Ascending aorta (tissue), 2 donors: ENCODE measurements around the gene ERVK3-1. TPM values are rescaled to one million over a fixed set of nuclear protein-coding genes. Genes with fewer than 3 reads are reported as not detected.
"Not testable (repeated sequence)": the region's sequence is repeated elsewhere in the genome, so short reads cannot be mapped to it uniquely, and the experiment has no call there.

Experiments used
- DNase-seq, 2 donors: peaks; one replicate each; pipeline ENCODE4 v3.0.0-alpha.2; 2019; ENCODE audit warnings: low spot score in 2 of 2
- H3K27ac ChIP-seq, 2 donors: fragments of 200-600 bp; sonication (generic); one replicate each; pipeline ENCODE4 v1.5.1; 2016 to 2017; ENCODE audit warnings: mild to moderate bottlenecking in 1 of 2
- H3K27me3 ChIP-seq: fragments of 200-600 bp; sonication (generic); one replicate; pipeline ENCODE4 v1.5.1; 2017
- H3K36me3 ChIP-seq, 2 donors: fragments of 200-600 bp; sonication (generic); one replicate each; pipeline ENCODE4 v1.5.1; 2016
- H3K4me1 ChIP-seq, 2 donors: fragments of 200-600 bp; sonication (generic); one replicate each; pipeline ENCODE4 v1.5.1; 2016 to 2017; ENCODE audit warnings: mild to moderate bottlenecking in 1 of 2
- H3K4me3 ChIP-seq, 2 donors: fragments of 200-600 bp; sonication (generic); one replicate each; pipeline ENCODE4 v1.5.1; 2016 to 2017; ENCODE audit warnings: mild to moderate bottlenecking in 1 of 2
- H3K9me3 ChIP-seq, 2 donors: fragments of 200-600 bp; sonication (generic); one replicate each; pipeline ENCODE4 v1.5.1; 2016
- CTCF ChIP-seq, 3 experiments: fragments of 200-600 bp in 2 of 3; fragments of 450-650 bp in 1 of 3; sonication (generic) in 2 of 3; IDR thresholded peaks; one replicate each; pipeline ENCODE4 v1.5.1; 2016 to 2019; ENCODE audit warnings: antibody characterized with exemption in 3 of 3, mild to moderate bottlenecking in 1 of 3, moderate library complexity in 1 of 3
- intact Hi-C: fragments of 100-400 bp; cut with DNase I; formaldehyde crosslinking; loops from one replicate; pipeline ENCODE4 v1.15.1; 2023
- total RNA-seq: library from RNA; depleted of rRNA; stranded (reverse); fragments of >200 nt; gene quantifications from one replicate; pipeline ENCODE4 v1.1.0, GENCODE V29; 2016

The ERVK3-1 gene
- total RNA-seq, 1 donor from 2014 or later = 35.0 TPM

DNA sequence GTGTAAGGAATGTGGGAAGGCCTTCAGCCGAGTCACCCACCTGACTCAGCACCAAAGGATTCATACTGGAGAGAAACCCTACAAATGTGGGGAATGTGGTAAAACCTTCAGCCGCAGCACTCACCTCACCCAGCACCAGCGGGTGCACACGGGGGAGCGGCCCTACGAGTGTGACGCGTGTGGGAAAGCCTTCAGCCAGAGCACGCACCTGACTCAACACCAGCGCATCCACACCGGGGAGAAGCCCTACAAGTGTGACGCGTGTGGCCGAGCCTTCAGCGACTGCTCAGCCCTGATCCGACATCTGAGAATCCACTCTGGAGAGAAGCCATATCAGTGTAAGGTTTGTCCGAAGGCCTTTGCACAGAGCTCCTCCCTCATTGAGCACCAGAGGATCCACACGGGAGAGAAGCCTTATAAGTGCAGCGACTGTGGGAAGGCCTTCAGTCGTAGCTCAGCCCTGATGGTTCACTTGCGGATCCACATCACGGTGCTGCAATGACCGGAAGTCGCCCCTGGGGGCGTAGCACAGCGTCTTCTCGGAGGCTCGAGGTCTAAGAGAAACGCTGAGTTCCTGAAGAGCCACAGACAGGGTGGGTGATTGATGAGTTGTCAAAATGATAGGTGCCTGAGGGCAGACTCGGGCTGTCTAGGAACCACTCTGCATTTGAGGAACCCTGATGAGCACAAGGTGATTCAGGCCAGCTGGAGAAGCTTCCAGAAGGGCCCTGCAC lies 33.8 kb downstream of the ERVK3-1 start:
- Histone ChIP-seq H3K4me1 (no peaks in the 10 kb centered on the region), H3K27me3 (no peaks in the 10 kb centered on the region), H3K4me3 (no peak overlapping the region), H3K27ac (no peak overlapping the region), H3K9me3 (peaks cover 0 to 8% of the 10 kb centered on the region in 2 donors), H3K36me3 (peaks cover 39 to 71% of the 10 kb centered on the region in 2 donors)
- no peak for DNase-seq
- intact Hi-C loops = no loop called here
- TF ChIP-seq CTCF (IDR thresholded peaks at IDR 0.05) = no peak

DNA sequence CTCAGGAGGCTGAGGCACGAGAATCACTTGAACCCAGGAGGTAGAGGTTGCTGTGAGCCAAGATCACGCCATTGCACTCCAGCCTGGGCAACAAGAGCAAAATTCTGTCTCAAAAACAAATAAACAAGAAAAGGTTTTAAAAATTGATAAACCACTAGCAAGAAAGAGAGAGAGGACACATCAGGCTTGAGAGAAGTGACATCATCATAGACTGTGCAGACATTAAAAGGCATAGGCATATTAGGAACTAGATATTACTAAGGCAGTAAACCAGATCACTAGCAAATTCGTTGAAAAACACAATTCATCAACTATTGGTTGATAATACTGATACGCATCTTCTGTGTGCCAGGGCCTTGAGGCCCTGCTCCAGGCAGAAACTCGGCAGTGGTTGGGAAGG lies 40.4 kb downstream of the ERVK3-1 start:
- no peak for DNase-seq
- Histone ChIP-seq H3K4me1 (peaks cover 0 to 2% of the 10 kb centered on the region in 2 donors), H3K4me3 (no peak overlapping the region), H3K36me3 (peaks cover 0 to 17% of the 10 kb centered on the region in 2 donors), H3K27ac (no peak overlapping the region), H3K9me3 (no peaks in the 10 kb centered on the region), H3K27me3 (no peaks in the 10 kb centered on the region)
- no peak for TF ChIP-seq CTCF (IDR thresholded peaks at IDR 0.05)
- intact Hi-C loops = no loop called here

- no peaks in the 10 kb centered on the region for H3K36me3 ChIP-seq
- TF ChIP-seq CTCF (IDR thresholded peaks at IDR 0.05) = no peak
- peak overlapping the region; percentile 70 to 82 for H3K27ac ChIP-seq
- H3K4me1 ChIP-seq = peaks cover 0 to 2% of the 10 kb centered on the region in 2 donors
- intact Hi-C loops = no loop called here
- no peaks in the 10 kb centered on the region for H3K9me3 ChIP-seq
- H3K27me3 ChIP-seq = no peaks in the 10 kb centered on the region
- peak in 1 of 2 donors; percentile 71 for DNase-seq
- peak overlapping the region; percentile 60 to 72 for H3K4me3 ChIP-seq
These were observed 42.1 kb downstream of the ERVK3-1 start for GRCh38 chr19:58346961-58347929.

GRCh38 chr19:58348080-58348479 lies 42.9 kb downstream of the ERVK3-1 start:
- intact Hi-C loops, H3K27me3 ChIP-seq, DNase-seq, H3K9me3 ChIP-seq, H3K36me3 ChIP-seq, H3K4me1 ChIP-seq: not testable (repeated sequence)
- Histone ChIP-seq H3K4me3 (peak overlapping the region; percentile 60 to 72), H3K27ac (peak overlapping the region in 1 of 2 donors; percentile 82)

DNA sequence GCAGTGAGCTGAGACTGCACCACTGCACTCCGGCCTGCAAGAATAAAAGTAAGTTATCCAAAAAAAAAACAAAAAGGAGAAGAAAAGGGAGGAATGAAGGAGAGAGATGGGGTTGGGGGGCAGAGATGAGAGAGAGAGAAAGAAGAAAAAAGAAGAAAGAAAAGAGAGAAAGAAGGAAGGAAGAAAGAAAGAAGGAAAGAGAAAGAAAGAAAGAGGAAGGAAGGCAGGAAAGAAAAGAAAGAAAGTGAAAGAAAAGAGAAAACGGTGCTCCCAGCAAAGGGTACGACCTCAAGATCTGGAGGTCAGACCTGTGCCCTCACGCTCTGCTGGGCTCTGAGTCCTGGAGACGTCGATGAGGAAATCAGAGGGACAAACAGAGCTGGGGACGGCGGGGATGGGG lies 44.4 kb downstream of the ERVK3-1 start:
- Histone ChIP-seq H3K9me3 (no peaks in the 10 kb centered on the region), H3K4me1 (peaks cover 0 to 2% of the 10 kb centered on the region in 2 donors), H3K27me3 (no peaks in the 10 kb centered on the region), H3K27ac (no peak overlapping the region), H3K4me3 (no peak overlapping the region), H3K36me3 (no peaks in the 10 kb centered on the region)
- intact Hi-C loops = no loop called here
- no peak for DNase-seq
- TF ChIP-seq CTCF (IDR thresholded peaks at IDR 0.05) = no peak
